ENCODE results near the gene TMPRSS4.

DNA sequence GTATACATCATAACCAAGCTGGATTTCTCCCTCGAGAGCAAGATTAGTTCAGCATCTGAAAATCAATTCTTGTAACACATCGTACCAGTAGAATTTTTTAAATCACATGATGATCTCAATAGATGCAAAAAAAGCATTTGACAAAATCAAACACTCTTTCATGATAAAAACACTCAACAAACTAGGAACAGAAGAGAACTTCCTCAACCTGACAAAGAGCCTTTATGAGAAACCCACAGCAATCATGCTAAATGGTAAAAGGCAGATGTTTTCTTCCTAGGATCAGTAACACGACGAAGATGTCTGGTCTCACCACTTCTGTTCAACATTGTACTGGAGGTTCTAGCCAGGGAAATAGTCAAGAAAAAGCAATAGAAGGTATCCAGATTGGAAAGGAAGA is 34.1 kb upstream of the TMPRSS4 start:
- TF ChIP-seq CTCF (IDR thresholded peaks at IDR 0.05) (no peak), EZH2 (IDR thresholded peaks at IDR 0.05; ENCODE audit: borderline replicate concordance, insufficient read depth, low read depth, low read length, poor library complexity, severe bottlenecking) (no peak)

Data from B cell (primary cell).